ENCODE measurements around the gene CPPED1. TPM values are rescaled to one million over a fixed set of nuclear protein-coding genes. Genes with fewer than 3 reads are reported as not detected.

The CPPED1 gene
- total RNA-seq, 1 experiment from 2014 or later, result 7.9 TPM

DNA sequence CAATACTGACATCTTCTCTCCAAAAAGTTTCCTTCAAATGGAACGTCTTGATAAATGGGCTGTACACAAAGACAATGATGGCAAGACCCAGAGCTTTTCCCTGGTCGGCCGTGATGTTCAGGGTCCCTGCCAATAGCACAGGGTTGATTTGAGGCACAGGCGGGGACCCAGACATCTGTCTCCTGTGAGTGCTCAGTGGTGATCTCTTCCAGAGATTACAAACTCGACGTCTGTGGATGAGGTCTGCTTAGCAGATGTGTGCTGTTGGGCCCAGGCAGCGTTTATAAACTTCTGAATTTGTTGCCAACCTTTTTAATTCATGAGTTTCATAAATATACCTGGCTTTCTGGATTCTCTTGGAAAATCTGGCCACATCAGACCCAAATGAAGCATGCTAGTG is 14.9 kb downstream of the CPPED1 start:
- H2AK5ac ChIP-seq (ENCODE audit: insufficient read length, low read length), result no peak overlapping the region
- H3K4me2 ChIP-seq (ENCODE audit: insufficient read depth, insufficient read length, low read length), result no peak overlapping the region
- H3K4ac ChIP-seq (ENCODE audit: low read depth, low read length), result no peak overlapping the region
- no peak for DNase-seq
- Mint-ChIP-seq H3K4me3 (no peak overlapping the region), H3K27ac (no peak overlapping the region), H3K9me3 (peaks cover 0 to 6% of the 10 kb centered on the region in 2 experiments; a peak in 3 of 5 replicates), H3K27me3 (ENCODE audit: low read depth) (no peaks in the 10 kb centered on the region), H3K36me3 (ENCODE audit: insufficient read depth in 1 of 3, low read depth in 3 of 3) (peaks cover 0 to 5% (median 3%) of the 10 kb centered on the region in 3 experiments; a peak in 5 of 7 replicates), H3K4me1 (peaks cover 8% of the 10 kb centered on the region in 2 experiments)
- peaks cover 6% of the 10 kb centered on the region for H3K9me3 ChIP-seq (ENCODE audit: control insufficient read depth, low read depth, low read length)
- no peak overlapping the region for H3T11ph ChIP-seq (ENCODE audit: low read length)
- no peak overlapping the region for H3K14ac ChIP-seq (ENCODE audit: insufficient read depth, low read length)
- no peak overlapping the region for H3K23ac ChIP-seq (ENCODE audit: insufficient read length, low read depth, low read length)
- H3K23me2 ChIP-seq (ENCODE audit: insufficient read length, low read depth, low read length, poor library complexity, severe bottlenecking), result no peaks in the 10 kb centered on the region
- H2BK5ac ChIP-seq (ENCODE audit: insufficient read length, low read length), result no peak overlapping the region
- H2BK15ac ChIP-seq (ENCODE audit: low read depth, low read length), result no peak overlapping the region
- WGBS (ENCODE audit: extremely low coverage, insufficient read length, low lambda C conversion rate), result no CpG with 5 or more reads among the region's 7 CpGs
- H2BK20ac ChIP-seq (ENCODE audit: low read depth, low read length, poor library complexity, severe bottlenecking), result no peak overlapping the region
- H3K56ac ChIP-seq (ENCODE audit: insufficient read length, low read depth, low read length), result no peak overlapping the region
- H3K27me3 ChIP-seq (ENCODE audit: insufficient read depth, low read length), result no peaks in the 10 kb centered on the region
- no peak overlapping the region for H3K27ac ChIP-seq (ENCODE audit: insufficient read length, low read depth, low read length)
- TF ChIP-seq, protein P1, sequence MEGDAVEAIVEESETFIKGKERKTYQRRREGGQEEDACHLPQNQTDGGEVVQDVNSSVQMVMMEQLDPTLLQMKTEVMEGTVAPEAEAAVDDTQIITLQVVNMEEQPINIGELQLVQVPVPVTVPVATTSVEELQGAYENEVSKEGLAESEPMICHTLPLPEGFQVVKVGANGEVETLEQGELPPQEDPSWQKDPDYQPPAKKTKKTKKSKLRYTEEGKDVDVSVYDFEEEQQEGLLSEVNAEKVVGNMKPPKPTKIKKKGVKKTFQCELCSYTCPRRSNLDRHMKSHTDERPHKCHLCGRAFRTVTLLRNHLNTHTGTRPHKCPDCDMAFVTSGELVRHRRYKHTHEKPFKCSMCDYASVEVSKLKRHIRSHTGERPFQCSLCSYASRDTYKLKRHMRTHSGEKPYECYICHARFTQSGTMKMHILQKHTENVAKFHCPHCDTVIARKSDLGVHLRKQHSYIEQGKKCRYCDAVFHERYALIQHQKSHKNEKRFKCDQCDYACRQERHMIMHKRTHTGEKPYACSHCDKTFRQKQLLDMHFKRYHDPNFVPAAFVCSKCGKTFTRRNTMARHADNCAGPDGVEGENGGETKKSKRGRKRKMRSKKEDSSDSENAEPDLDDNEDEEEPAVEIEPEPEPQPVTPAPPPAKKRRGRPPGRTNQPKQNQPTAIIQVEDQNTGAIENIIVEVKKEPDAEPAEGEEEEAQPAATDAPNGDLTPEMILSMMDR (conservative IDR thresholded peaks at IDR 0.05), result no peak
- H2AFZ ChIP-seq (ENCODE audit: low read length), result no peak overlapping the region
- no peak overlapping the region for H4K8ac ChIP-seq (replicated peaks; ENCODE audit: insufficient read length, low read depth, low read length)
- H4K5ac ChIP-seq (ENCODE audit: insufficient read length, low read depth, low read length), result no peak overlapping the region
- H2BK12ac ChIP-seq (ENCODE audit: insufficient read length, low read depth, low read length), result no peak overlapping the region
- H3K9ac ChIP-seq (ENCODE audit: extremely low read depth, insufficient read length, low read length), result no peak overlapping the region
- H3K79me1 ChIP-seq (ENCODE audit: insufficient read depth, low read depth, low read length, poor library complexity, severe bottlenecking), result no peaks in the 10 kb centered on the region
- no peaks in the 10 kb centered on the region for H3K79me2 ChIP-seq (ENCODE audit: insufficient read depth, low read length)
- no peaks in the 10 kb centered on the region for H4K20me1 ChIP-seq (ENCODE audit: control insufficient read depth, insufficient read depth, insufficient read length)
- H4K91ac ChIP-seq (ENCODE audit: insufficient read length, low read depth, low read length), result no peak overlapping the region
- H3K18ac ChIP-seq (ENCODE audit: insufficient read length, low read depth, low read length), result no peak overlapping the region
- no peak overlapping the region for H2BK120ac ChIP-seq (ENCODE audit: low read depth, low read length, poor library complexity, severe bottlenecking)
- no peaks in the 10 kb centered on the region for H3K4me1 ChIP-seq (ENCODE audit: insufficient read depth, low read length)
